Endothelial cell of umbilical vein (primary cell): ENCODE results near the gene SLC25A21. TPM values are rescaled to one million over a fixed set of nuclear protein-coding genes. Genes with fewer than 3 reads are reported as not detected.

Source experiments
- BruUV-seq: library from RNA; stranded (reverse); fragments of 400-500 nt; replicated peaks from 2 replicates; lab custom pipeline; 2021; lab: Mats Ljungman, UMichigan
- CTCF ChIA-PET: fragments of 300-600, 350-600 bp; sonication (Branson Sonifier 250); formaldehyde crosslinking; loops from one replicate; lab custom pipeline; 2021; ENCODE audit warnings: antibody characterized with exemption, inconsistent platforms; lab: Charles Lee
- POLR2A ChIA-PET: fragments of 300-600, 350-600 bp; sonication (Branson Sonifier 250); formaldehyde crosslinking; loops from one replicate; lab custom pipeline; 2021; ENCODE audit warnings: antibody characterized with exemption, inconsistent platforms; lab: Charles Lee
- DNase-seq: peaks from one replicate; pipeline ENCODE4 v3.0.0-alpha.2; 2011; ENCODE audit warnings: low read depth, low spot score
- FAIRE-seq: peaks from 2 replicates; lab custom pipeline; 2011; peaks lifted over from hg19 to GRCh38; lab: Jason Lieb, UNC
- H2AFZ ChIP-seq: 2 replicates; pipeline ENCODE4 v1.6.0; 2012; ENCODE audit warnings: low read depth, low read length, control low read depth, inconsistent platforms
- H3K27ac ChIP-seq: 2 replicates; pipeline ENCODE4 v1.5.1; 2011; ENCODE audit warnings: low read depth, mild to moderate bottlenecking, control low read depth, low read length, moderate library complexity; ENCODE audit not compliant: insufficient read depth
- H3K27me3 ChIP-seq, 2 experiments: 2 replicates each; pipeline versions ENCODE4 v1.6.0 to v1.6.1; 2011; ENCODE audit warnings: low read length in 2 of 2, mixed read lengths in 1 of 2; ENCODE audit not compliant: control insufficient read depth in 2 of 2, insufficient read depth in 2 of 2
- H3K36me3 ChIP-seq, 2 experiments: 2 replicates in 1 of 2; 3 replicates in 1 of 2; pipeline ENCODE4 v1.5.1; 2011; ENCODE audit warnings: low read length in 2 of 2, mild to moderate bottlenecking in 1 of 2, moderate library complexity in 1 of 2; ENCODE audit not compliant: control insufficient read depth in 2 of 2, insufficient read depth in 2 of 2; ENCODE audit errors: extremely low read depth in 1 of 2
- H3K4me1 ChIP-seq: 3 replicates; pipeline ENCODE4 v1.5.1; 2011; ENCODE audit warnings: mild to moderate bottlenecking, low read length; ENCODE audit not compliant: control insufficient read depth, insufficient read depth; ENCODE audit errors: extremely low read depth
- H3K4me2 ChIP-seq: 2 replicates; pipeline ENCODE4 v1.6.1; 2011; ENCODE audit warnings: low read length, control low read depth, mixed read lengths; ENCODE audit not compliant: insufficient read depth
- H3K4me3 ChIP-seq, 3 experiments: fragments of 200-600 bp in 1 of 3; sonication (generic), shearing (Covaris generic) in 1 of 3; replicated peaks in 1 of 3; 2 replicates each; pipeline ENCODE4 v1.5.1; 2011 to 2016; ENCODE audit warnings: control low read depth in 3 of 3, low read length in 3 of 3, mild to moderate bottlenecking in 2 of 3, inconsistent platforms in 1 of 3, low read depth in 1 of 3, moderate library complexity in 1 of 3; ENCODE audit not compliant: insufficient read depth in 1 of 3
- H3K79me2 ChIP-seq: 2 replicates; pipeline ENCODE4 v1.6.0; 2012; ENCODE audit warnings: low read length, inconsistent platforms; ENCODE audit not compliant: control insufficient read depth, insufficient read depth
- H3K9ac ChIP-seq: replicated peaks from 2 replicates; pipeline ENCODE3; 2011; ENCODE audit warnings: low read length, control low read depth; ENCODE audit not compliant: insufficient read depth; ENCODE audit errors: extremely low read depth
- H3K9me1 ChIP-seq: replicated peaks from 3 replicates; pipeline ENCODE4 v1.6.0; 2011; ENCODE audit warnings: mild to moderate bottlenecking, low read length; ENCODE audit not compliant: control insufficient read depth, insufficient read depth; ENCODE audit errors: extremely low read depth
- H3K9me3 ChIP-seq: replicated peaks from 2 replicates; pipeline ENCODE4 v1.5.1; 2012; ENCODE audit warnings: low read length, inconsistent platforms; ENCODE audit not compliant: control insufficient read depth, insufficient read depth
- H4K20me1 ChIP-seq: replicated peaks from 2 replicates; pipeline ENCODE3; 2011; ENCODE audit warnings: mild to moderate bottlenecking, low read length; ENCODE audit not compliant: control insufficient read depth, insufficient read depth; ENCODE audit errors: extremely low read depth
- CTCF ChIP-seq, 2 donors: IDR thresholded peaks; 1 replicate in 1 of 2; 2 replicates in 1 of 2; pipeline ENCODE4 v1.5.1; 2011; ENCODE audit warnings: low read length in 2 of 2, mild to moderate bottlenecking in 2 of 2, moderate library complexity in 2 of 2, control low read depth in 1 of 2, inconsistent platforms in 1 of 2, low read depth in 1 of 2; ENCODE audit not compliant: insufficient read depth in 1 of 2; ENCODE audit errors: extremely low read depth in 1 of 2
- EZH2 ChIP-seq: IDR thresholded peaks from 2 replicates; pipeline ENCODE4 v1.6.1; 2012; ENCODE audit warnings: borderline replicate concordance, low read depth, mild to moderate bottlenecking, moderate library complexity, low read length, inconsistent platforms; ENCODE audit not compliant: severe bottlenecking
- FOS ChIP-seq: IDR thresholded peaks from 2 replicates; pipeline ENCODE4 v1.6.1; 2011; ENCODE audit warnings: mild to moderate bottlenecking, low read length, moderate library complexity, borderline replicate concordance; ENCODE audit not compliant: insufficient read depth
- JUN ChIP-seq: IDR thresholded peaks from 2 replicates; pipeline ENCODE4 v1.6.1; 2011; ENCODE audit warnings: borderline replicate concordance, low read depth; ENCODE audit not compliant: insufficient read length, insufficient read depth
- MAX ChIP-seq: IDR thresholded peaks from 2 replicates; pipeline ENCODE4 v1.6.1; 2011; ENCODE audit not compliant: insufficient read depth, insufficient read length
- POLR2A ChIP-seq: IDR thresholded peaks from 2 replicates; pipeline ENCODE4 v1.6.1; 2012; ENCODE audit warnings: low read depth, mild to moderate bottlenecking, control low read depth, low read length
- dilution Hi-C: fragments of 300-500 bp; cut with MboI; formaldehyde crosslinking; loops from one replicate; pipeline ENCODE4 v1.15.0; 2019; ENCODE audit warnings: low sequenced_read_pairs; ENCODE audit not compliant: extremely low pct_ligation_motif_present
- intact Hi-C: fragments of 100-400 bp; cut with micrococcal nuclease; formaldehyde crosslinking; loops from one replicate; pipeline ENCODE4 v1.10.0; 2022
- polyA plus RNA-seq, 4 experiments: library from polyadenylated mRNA; depleted of rRNA in 3 of 4; stranded (reverse) in 3 of 4; unstranded in 1 of 4; fragments of >200 nt; gene quantifications; 2 replicates each; pipeline versions ENCODE4 v1.2.1 to v1.2.3, GENCODE V29; 2011 to 2012; ENCODE audit warnings: missing spikeins in 1 of 4
- total RNA-seq: library from RNA; stranded (reverse); gene quantifications from 2 replicates; pipeline ENCODE4 v1.2.3, GENCODE V29; 2021

SLC25A21 gene
- total and polyA plus RNA-seq, 2 donors (not counting 3 experiments of a cell fraction or from before 2014, with no cell fraction given), result 0.98 to 1.4 TPM

GRCh38 chr14:37144729-37145363, 27.6 kb downstream of the SLC25A21 start:
- ChIA-PET POLR2A (no interaction called here), CTCF (interaction anchor here (0.8 to 1.6 kb wide), 3 partner anchors 86 to 591 kb away, joined by 3 to 5 read pairs (median 3); no protein-coding TSS in a partner anchor)
- H3K9me3 ChIP-seq, result no peaks in the 10 kb centered on the region
- H3K36me3 ChIP-seq, result no peaks in the 10 kb centered on the region
- H3K9ac ChIP-seq, result no peak overlapping the region
- H2AFZ ChIP-seq, result no peak overlapping the region
- H3K9me1 ChIP-seq, result no peaks in the 10 kb centered on the region
- no peaks in the 10 kb centered on the region for H3K79me2 ChIP-seq
- H3K27me3 ChIP-seq, result no peaks in the 10 kb centered on the region
- DNase-seq, result no peak
- TF ChIP-seq POLR2A (no peak), CTCF (IDR thresholded peaks at IDR 0.05; ENCODE audit: extremely low read depth in 1 of 2, insufficient read depth in 1 of 2, low read depth in 1 of 2, low read length in 2 of 2) (no peak), FOS (no peak), EZH2 (no peak), JUN (no peak), MAX (no peak)
- H4K20me1 ChIP-seq, result no peaks in the 10 kb centered on the region
- BruUV-seq, result no TSS peak
- H3K4me3 ChIP-seq, result no peak overlapping the region
- intact Hi-C loops (no loop called here), dilution Hi-C loops (no loop called here)
- no peak overlapping the region for H3K27ac ChIP-seq
- no peak for FAIRE-seq
- H3K4me2 ChIP-seq, result no peak overlapping the region
- no peaks in the 10 kb centered on the region for H3K4me1 ChIP-seq
